ENCODE measurements around the gene CTAGE1. TPM values are rescaled to one million over a fixed set of nuclear protein-coding genes. Genes with fewer than 3 reads are reported as not detected.
A peak's percentile ranks its signal among the peaks of the same experiment; 100 is the strongest.

CTAGE1 gene
- total and polyA plus RNA-seq, 3 experiments from 2014 or later = not detected

DNA sequence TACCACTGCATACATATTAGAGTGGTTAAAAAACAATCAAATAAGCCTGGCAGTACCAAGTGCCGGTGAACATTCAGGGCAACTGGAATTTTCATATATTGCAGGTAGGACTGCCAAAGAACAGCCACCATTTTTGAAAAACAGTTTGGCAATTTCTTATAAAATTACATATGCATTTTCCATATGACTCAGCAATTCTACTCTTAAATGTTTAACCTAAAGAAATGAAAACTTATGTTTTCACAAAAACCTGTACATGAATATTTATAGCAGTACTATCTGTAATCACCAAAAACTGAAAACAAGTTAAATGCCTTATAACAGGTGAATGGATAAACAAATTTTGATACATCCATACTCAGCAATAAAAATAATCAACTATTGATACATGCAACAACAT lies 39.9 kb downstream of the CTAGE1 start:
- Histone ChIP-seq H3K27ac (ENCODE audit: low read depth, low read length) (no peak overlapping the region), H3K36me3 (ENCODE audit: insufficient read depth, low read length) (no peaks in the 10 kb centered on the region), H3K4me3 (ENCODE audit: low read length) (no peak overlapping the region), H3K9me3 (ENCODE audit: low read length) (no peaks in the 10 kb centered on the region), H3K4me1 (ENCODE audit: insufficient read depth, low read length) (no peaks in the 10 kb centered on the region), H3K27me3 (ENCODE audit: insufficient read depth, low read length, poor library complexity, severe bottlenecking) (no peaks in the 10 kb centered on the region)
- Mint-ChIP-seq H3K27ac (no peak overlapping the region), H3K9me3 (no peaks in the 10 kb centered on the region), H3K36me3 (peaks cover 0 to 1% (median 0%) of the 10 kb centered on the region in 3 donors), H3K27me3 (peaks cover 2 to 6% of the 10 kb centered on the region in 2 donors), H3K4me1 (peaks cover 0 to 4% (median 4%) of the 10 kb centered on the region in 3 donors), H3K4me3 (no peak overlapping the region)
- POLR2A ChIA-PET = interaction anchor here (0.6 kb wide), 1 partner anchor 28 kb away, joined by 3 read pairs; no protein-coding TSS in a partner anchor
- DNase-seq = no peak
- CTCF ChIA-PET = interaction anchor here (0.9 to 1.4 kb wide), 2 partner anchors 18 to 76 kb away, joined by 4 to 6 read pairs; no protein-coding TSS in a partner anchor

DNA sequence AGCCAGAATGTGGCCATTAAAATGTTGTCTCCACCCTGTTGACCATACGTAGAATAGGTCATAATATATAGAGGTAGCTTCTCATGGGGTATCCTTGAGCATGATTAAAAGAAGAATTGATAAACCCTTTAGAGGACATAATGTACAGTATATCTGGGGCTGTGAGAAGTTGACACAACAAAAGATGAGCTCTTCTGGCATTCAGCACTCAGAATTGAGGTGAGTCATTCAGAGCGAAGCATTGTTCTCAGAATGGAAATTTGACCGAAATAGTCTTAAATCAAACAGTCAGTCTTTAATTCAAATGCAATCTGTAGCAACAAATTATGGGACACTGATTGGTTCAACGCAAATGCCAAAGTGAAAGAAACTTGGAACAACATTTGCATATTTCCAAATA lies 47.3 kb downstream of the CTAGE1 start:
- no peak for DNase-seq
- ChIA-PET CTCF (interaction anchor here (1.2 kb wide), 1 partner anchor 10 kb away, joined by 3 read pairs; no protein-coding TSS in a partner anchor), POLR2A (no interaction called here)
- H3K36me3 ChIP-seq (ENCODE audit: insufficient read depth, low read length) = no peaks in the 10 kb centered on the region
- H3K4me3 ChIP-seq (ENCODE audit: low read length) = no peak overlapping the region
- Mint-ChIP-seq H3K4me3 (no peak overlapping the region), H3K27ac (no peak overlapping the region), H3K4me1 (peaks cover 5 to 6% (median 6%) of the 10 kb centered on the region in 3 donors), H3K27me3 (peaks cover 7 to 11% of the 10 kb centered on the region in 2 donors), H3K9me3 (no peaks in the 10 kb centered on the region), H3K36me3 (peaks cover 0 to 6% (median 0%) of the 10 kb centered on the region in 3 donors)
- no peaks in the 10 kb centered on the region for H3K27me3 ChIP-seq (ENCODE audit: insufficient read depth, low read length, poor library complexity, severe bottlenecking)
- no peaks in the 10 kb centered on the region for H3K4me1 ChIP-seq (ENCODE audit: insufficient read depth, low read length)
- H3K27ac ChIP-seq (ENCODE audit: low read depth, low read length) = no peak overlapping the region
- H3K9me3 ChIP-seq (ENCODE audit: low read length) = no peaks in the 10 kb centered on the region

DNA sequence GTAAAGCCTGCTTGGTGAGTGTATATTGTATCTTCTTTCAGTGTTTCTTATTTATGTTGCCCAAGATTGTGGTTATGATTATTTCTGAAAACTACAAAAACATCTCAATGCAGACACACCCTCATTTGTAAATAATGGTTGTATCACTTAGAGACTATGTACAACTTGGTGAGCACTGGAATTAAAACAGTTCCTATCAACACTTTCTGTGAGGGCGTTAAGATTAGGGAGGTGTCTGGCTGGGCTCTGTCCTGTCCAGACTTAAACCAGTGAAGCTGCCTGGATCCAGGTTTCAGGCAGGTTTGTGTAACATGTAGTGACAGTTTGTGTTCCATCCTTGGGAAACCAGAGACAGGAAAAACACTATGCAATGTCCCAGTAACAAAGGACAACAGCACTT lies 49.7 kb downstream of the CTAGE1 start:
- Histone ChIP-seq H3K9me3 (ENCODE audit: low read length) (no peaks in the 10 kb centered on the region), H3K27me3 (ENCODE audit: insufficient read depth, low read length, poor library complexity, severe bottlenecking) (no peaks in the 10 kb centered on the region), H3K4me3 (ENCODE audit: low read length) (no peak overlapping the region), H3K4me1 (ENCODE audit: insufficient read depth, low read length) (no peaks in the 10 kb centered on the region), H3K27ac (ENCODE audit: low read depth, low read length) (no peak overlapping the region), H3K36me3 (ENCODE audit: insufficient read depth, low read length) (no peaks in the 10 kb centered on the region)
- Mint-ChIP-seq H3K27me3 (peaks cover 5 to 7% of the 10 kb centered on the region in 2 donors), H3K27ac (no peak overlapping the region), H3K36me3 (peaks cover 0 to 6% (median 0%) of the 10 kb centered on the region in 3 donors), H3K4me3 (no peak overlapping the region), H3K4me1 (peaks cover 5 to 6% (median 6%) of the 10 kb centered on the region in 3 donors), H3K9me3 (no peaks in the 10 kb centered on the region)
- no peak for DNase-seq
- POLR2A ChIA-PET = no interaction called here
- CTCF ChIA-PET = interaction anchor here (1.3 kb wide), 1 partner anchor 11 kb away, joined by 5 read pairs; no protein-coding TSS in a partner anchor

DNA sequence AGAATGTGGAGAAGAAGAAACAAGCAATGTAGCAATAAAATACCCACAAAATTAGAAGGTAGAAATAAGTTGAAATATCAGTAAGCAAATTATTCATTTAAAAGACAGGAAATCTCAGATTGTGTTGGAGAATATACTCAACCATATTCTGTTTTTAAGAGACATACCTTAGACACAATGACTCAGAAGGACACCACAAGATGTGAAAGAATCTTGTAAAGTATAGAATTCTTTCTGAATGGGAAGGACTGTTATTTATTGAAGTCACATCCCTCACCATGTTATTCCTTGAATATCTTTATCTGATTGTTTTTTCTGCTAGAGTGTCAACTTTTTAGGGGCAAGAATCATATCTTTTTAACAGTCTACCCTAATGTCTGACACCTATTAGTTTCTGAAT lies 50.4 kb downstream of the CTAGE1 start:
- H3K27ac Mint-ChIP-seq = no peak overlapping the region
- Histone ChIP-seq H3K27me3 (ENCODE audit: insufficient read depth, low read length, poor library complexity, severe bottlenecking) (no peaks in the 10 kb centered on the region), H3K9me3 (ENCODE audit: low read length) (no peaks in the 10 kb centered on the region), H3K27ac (ENCODE audit: low read depth, low read length) (no peak overlapping the region), H3K36me3 (ENCODE audit: insufficient read depth, low read length) (no peaks in the 10 kb centered on the region), H3K4me1 (ENCODE audit: insufficient read depth, low read length) (no peaks in the 10 kb centered on the region), H3K4me3 (ENCODE audit: low read length) (no peak overlapping the region)
- peaks cover 5 to 7% of the 10 kb centered on the region in 2 donors for H3K27me3 Mint-ChIP-seq
- no peaks in the 10 kb centered on the region for H3K9me3 Mint-ChIP-seq
- no peak overlapping the region for H3K4me3 Mint-ChIP-seq
- POLR2A ChIA-PET = no interaction called here
- peaks cover 5 to 6% (median 6%) of the 10 kb centered on the region in 3 donors for H3K4me1 Mint-ChIP-seq
- no peak for DNase-seq
- peaks cover 0 to 6% (median 0%) of the 10 kb centered on the region in 3 donors for H3K36me3 Mint-ChIP-seq
- CTCF ChIA-PET = no interaction called here

DNA sequence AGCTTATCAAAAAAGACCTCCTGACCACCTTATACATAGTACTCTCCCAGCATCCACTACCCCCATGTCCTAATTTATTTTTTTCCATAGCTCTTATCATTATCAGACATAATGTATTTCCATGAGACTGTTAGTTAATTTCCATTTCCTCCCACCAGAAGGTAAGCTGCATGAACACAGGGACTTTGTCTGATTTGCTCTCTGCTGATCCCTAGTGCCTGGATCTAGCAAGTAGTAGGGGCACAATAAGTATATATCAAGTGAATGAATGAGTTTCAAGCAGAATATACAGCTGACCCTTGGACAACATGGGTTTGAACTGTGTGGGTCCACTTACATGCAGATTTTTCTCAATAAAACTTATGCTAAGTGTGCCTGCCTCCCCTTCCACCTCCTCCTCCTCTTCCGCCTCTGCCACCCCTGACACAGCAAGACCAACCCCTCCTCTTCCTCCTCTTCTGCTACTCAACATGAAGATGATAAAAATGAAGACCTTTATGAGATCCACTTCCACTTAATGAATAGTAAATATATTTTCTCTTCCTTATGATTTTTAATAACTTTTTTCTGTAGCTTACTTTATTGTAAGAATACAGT lies 53.8 kb downstream of the CTAGE1 start:
- H3K27ac Mint-ChIP-seq = no peak overlapping the region
- H3K27me3 ChIP-seq (ENCODE audit: insufficient read depth, low read length, poor library complexity, severe bottlenecking) = no peaks in the 10 kb centered on the region
- no peak overlapping the region for H3K4me3 ChIP-seq (ENCODE audit: low read length)
- H3K4me1 Mint-ChIP-seq = peaks cover 5 to 6% (median 6%) of the 10 kb centered on the region in 3 donors
- no peaks in the 10 kb centered on the region for H3K9me3 ChIP-seq (ENCODE audit: low read length)
- H3K27ac ChIP-seq (ENCODE audit: low read depth, low read length) = no peak overlapping the region
- H3K36me3 ChIP-seq (ENCODE audit: insufficient read depth, low read length) = no peaks in the 10 kb centered on the region
- no peaks in the 10 kb centered on the region for H3K9me3 Mint-ChIP-seq
- peak in 1 of 5 donors; percentile 24 for DNase-seq
- peaks cover 5% of the 10 kb centered on the region in 2 donors for H3K27me3 Mint-ChIP-seq
- ChIA-PET CTCF (interaction anchor here (0.7 to 2.1 kb wide), 11 partner anchors 9 to 206 kb away, joined by 3 to 10 read pairs (median 4); no protein-coding TSS in a partner anchor), POLR2A (interaction anchor here (0.9 kb wide), 1 partner anchor 19 kb away, joined by 3 read pairs; no protein-coding TSS in a partner anchor)
- H3K36me3 Mint-ChIP-seq = peaks cover 0 to 6% (median 0%) of the 10 kb centered on the region in 3 donors
- no peak overlapping the region for H3K4me3 Mint-ChIP-seq
- H3K4me1 ChIP-seq (ENCODE audit: insufficient read depth, low read length) = no peaks in the 10 kb centered on the region

Other genes with a start within 250 kb of the CTAGE1 start
- under 1 TPM; 0.04 to 0.11 TPM for gene GATA6, start 248.3 kb downstream of the CTAGE1 start, total RNA-seq
- 0.32 TPM for gene GATA6, start 248.3 kb downstream of the CTAGE1 start, polyA plus RNA-seq

All from CD8-positive, alpha-beta memory T cell (primary cell).